Measurements from ENCODE around the gene SH3GLB2. TPM values are rescaled to one million over a fixed set of nuclear protein-coding genes. Genes with fewer than 3 reads are reported as not detected.
"Not testable (repeated sequence)": the region's sequence is repeated elsewhere in the genome, so short reads cannot be mapped to it uniquely, and the experiment has no call there.

SH3GLB2 gene
- total RNA-seq, 1 donor from 2014 or later: 138 TPM

DNA sequence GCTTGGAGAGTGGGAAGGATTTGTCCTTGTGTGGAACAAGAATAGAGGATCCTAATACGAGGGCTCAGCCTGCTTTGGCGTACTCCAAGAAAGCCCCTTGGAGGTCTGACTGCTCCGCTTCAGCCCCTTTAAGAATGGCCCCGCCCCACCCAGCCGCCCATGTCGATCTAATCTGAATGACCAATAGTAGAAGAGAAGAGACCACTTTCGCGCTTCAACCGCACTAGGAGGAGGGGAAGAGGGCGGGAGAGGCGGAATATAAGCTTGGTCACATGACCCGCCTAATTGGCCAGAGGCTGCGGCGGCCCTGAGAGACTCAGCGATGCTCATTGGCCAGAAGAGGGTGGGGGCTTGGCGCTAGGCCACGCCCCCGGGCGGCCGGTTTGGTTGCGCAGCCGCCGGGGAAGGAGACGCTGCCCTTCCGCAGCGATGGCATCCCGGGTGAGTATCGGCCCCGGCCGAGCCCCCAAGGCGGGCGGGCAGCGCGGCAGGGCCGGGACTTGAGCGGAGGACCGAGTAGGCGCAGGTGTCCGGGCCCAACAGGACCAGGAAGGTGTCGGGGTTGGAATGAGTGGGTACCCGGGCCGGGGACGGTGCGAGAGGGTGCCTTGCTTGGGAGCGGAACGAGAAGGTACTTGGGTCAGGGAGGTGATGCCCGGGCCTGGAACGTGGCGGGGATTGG is 8.3 kb upstream of the SH3GLB2 start, which contains the start of gene MIGA2:
Gene MIGA2 (plus strand): TSS at position 386 of the 682 bp plus-strand sequence. CDS start 3,969 bp downstream, outside the sequence.
- H3K27ac ChIP-seq: peak within 1 kb of the TSS; percentile 62 to 81
- intact Hi-C loops (cut with DNase I): loop anchor here (1.0 to 5.0 kb wide), 5 partner anchors 8 to 209 kb away; partner anchors contain the start of genes CRAT, DOLK, DOLPP1 and NUP188
- no peaks in the 10 kb centered on the region for H3K9me3 ChIP-seq
- TF ChIP-seq CTCF (IDR thresholded peaks at IDR 0.05): no peak
- H3K4me1 ChIP-seq: peaks cover 0 to 13% of the 10 kb centered on the region in 2 donors
- H3K4me3 ChIP-seq: peak within 1 kb of the TSS; percentile 84 to 97
- no peaks in the 10 kb centered on the region for H3K27me3 ChIP-seq
- H3K36me3 ChIP-seq: peaks cover 5 to 8% of the 10 kb centered on the region in 2 donors
- peak; percentile 97 to 99 for DNase-seq (ENCODE audit: low spot score in 2 of 2)

DNA sequence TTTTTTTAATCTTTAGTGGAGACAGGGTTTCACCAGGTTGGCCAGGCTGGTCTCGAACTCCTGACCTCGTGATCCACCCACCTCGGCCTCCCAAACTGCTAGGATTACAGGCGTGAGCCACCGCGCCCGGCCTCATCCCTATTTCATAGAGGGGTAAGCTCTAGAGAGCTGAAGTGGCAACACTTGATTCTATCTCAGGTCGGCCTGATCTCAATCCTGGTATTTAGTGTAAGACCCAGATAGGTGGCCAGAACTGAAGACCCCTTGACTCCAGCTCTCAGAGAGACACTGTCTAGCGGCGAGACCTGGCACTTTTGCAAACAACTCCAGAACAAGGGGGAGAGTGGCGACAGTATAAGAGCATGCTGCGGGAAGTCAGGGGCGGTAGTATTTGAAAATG is 7.7 kb upstream of the SH3GLB2 start:
- not testable (repeated sequence) for H3K27me3 ChIP-seq; H3K9me3 ChIP-seq; H3K36me3 ChIP-seq; DNase-seq (ENCODE audit: low spot score in 2 of 2)
- intact Hi-C loops (cut with DNase I): loop anchor here (1.0 to 5.0 kb wide), 5 partner anchors 8 to 209 kb away; partner anchors contain the start of genes CRAT, DOLK, DOLPP1 and NUP188
- peak overlapping the region; percentile 54 to 62 for H3K27ac ChIP-seq
- H3K4me3 ChIP-seq: peak overlapping the region; percentile 84 to 97
- peaks cover 0 to 13% of the 10 kb centered on the region in 2 donors for H3K4me1 ChIP-seq

DNA sequence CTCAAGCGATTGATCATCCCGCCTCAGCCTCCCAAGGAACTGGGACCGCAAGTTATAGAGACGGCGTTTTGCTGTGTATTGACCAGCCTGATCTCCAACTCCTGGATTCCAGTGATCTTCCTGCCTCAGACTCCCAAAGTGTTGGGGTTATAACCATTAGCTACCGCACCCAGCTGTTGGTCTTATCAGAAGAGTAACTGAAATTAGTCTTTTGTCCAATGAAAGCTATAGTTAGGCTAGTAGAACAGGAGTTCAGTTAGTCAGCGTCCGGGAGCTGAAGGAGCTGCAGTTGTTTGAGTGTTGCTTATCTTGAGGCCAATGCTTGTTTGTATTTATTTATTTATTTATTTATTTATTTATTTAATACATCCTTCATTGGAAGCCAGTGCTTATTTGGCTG is 5.1 kb upstream of the SH3GLB2 start:
- H3K36me3 ChIP-seq: no peaks in the 10 kb centered on the region
- intact Hi-C loops (cut with DNase I): no loop called here
- no peak for DNase-seq (ENCODE audit: low spot score in 2 of 2)
- H3K27ac ChIP-seq: no peak overlapping the region
- H3K27me3 ChIP-seq: no peaks in the 10 kb centered on the region
- TF ChIP-seq CTCF (IDR thresholded peaks at IDR 0.05): no peak
- H3K4me1 ChIP-seq: peaks cover 0 to 10% of the 10 kb centered on the region in 2 donors
- no peaks in the 10 kb centered on the region for H3K9me3 ChIP-seq
- no peak overlapping the region for H3K4me3 ChIP-seq

- no peak for DNase-seq (ENCODE audit: low spot score in 2 of 2)
- intact Hi-C loops (cut with DNase I): no loop called here
- no peaks in the 10 kb centered on the region for H3K27me3 ChIP-seq
- H3K36me3 ChIP-seq: no peaks in the 10 kb centered on the region
- H3K4me3 ChIP-seq: no peak overlapping the region
- H3K27ac ChIP-seq: no peak overlapping the region
- peaks cover under 1 to 7% of the 10 kb centered on the region in 2 donors for H3K4me1 ChIP-seq
- no peak for TF ChIP-seq CTCF (IDR thresholded peaks at IDR 0.05)
- H3K9me3 ChIP-seq: no peaks in the 10 kb centered on the region
These were observed 4.5 kb upstream of the SH3GLB2 start for GRCh38 chr9:129032541-129033159.

- no peaks in the 10 kb centered on the region for H3K27me3 ChIP-seq
- no peak overlapping the region for H3K4me3 ChIP-seq
- TF ChIP-seq CTCF (IDR thresholded peaks at IDR 0.05): no peak
- DNase-seq (ENCODE audit: low spot score in 2 of 2): no peak
- H3K36me3 ChIP-seq: no peaks in the 10 kb centered on the region
- intact Hi-C loops (cut with DNase I): no loop called here
- no peak overlapping the region for H3K27ac ChIP-seq
- peaks cover 9 to 11% of the 10 kb centered on the region in 2 donors for H3K4me1 ChIP-seq
- H3K9me3 ChIP-seq: no peaks in the 10 kb centered on the region
These were observed 3.4 kb upstream of the SH3GLB2 start for GRCh38 chr9:129031514-129031913.

DNA sequence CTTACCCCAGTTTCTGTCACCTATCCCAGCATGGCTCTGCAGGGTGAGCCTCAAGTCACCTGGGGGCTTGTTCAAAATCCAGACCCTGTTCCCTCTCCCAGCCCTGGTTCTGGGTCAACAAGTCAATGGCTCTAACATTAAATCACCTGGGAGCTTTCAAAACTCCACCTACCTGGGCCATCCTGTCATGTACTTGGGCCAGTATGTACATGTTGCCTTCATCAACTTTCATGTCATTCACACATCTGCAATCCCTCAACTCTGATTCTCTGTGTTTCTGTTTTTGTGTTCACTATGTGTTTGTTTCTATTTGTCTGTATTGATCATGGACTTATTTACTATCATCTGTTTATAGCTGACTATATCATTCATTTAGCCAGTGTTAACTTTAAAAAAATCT is 2.1 kb upstream of the SH3GLB2 start:
- Histone ChIP-seq H3K4me3 (no peak overlapping the region), H3K27me3 (no peaks in the 10 kb centered on the region), H3K27ac (no peak overlapping the region), H3K4me1 (peaks cover 12 to 18% of the 10 kb centered on the region in 2 donors), H3K36me3 (no peaks in the 10 kb centered on the region), H3K9me3 (no peaks in the 10 kb centered on the region)
- intact Hi-C loops (cut with DNase I): no loop called here
- TF ChIP-seq CTCF (IDR thresholded peaks at IDR 0.05): no peak
- DNase-seq (ENCODE audit: low spot score in 2 of 2): no peak
